GM12801 (cell line): Measurements from ENCODE around the gene AXIN2.

Experiments used
- TF ChIP-seq, protein P1 (sequence below): IDR thresholded peaks from one replicate; pipeline ENCODE4 v1.5.1; 2011; ENCODE audit warnings: control low read depth; ENCODE audit not compliant: insufficient read length; ENCODE audit errors: extremely low read depth

The AXIN2 gene

DNA sequence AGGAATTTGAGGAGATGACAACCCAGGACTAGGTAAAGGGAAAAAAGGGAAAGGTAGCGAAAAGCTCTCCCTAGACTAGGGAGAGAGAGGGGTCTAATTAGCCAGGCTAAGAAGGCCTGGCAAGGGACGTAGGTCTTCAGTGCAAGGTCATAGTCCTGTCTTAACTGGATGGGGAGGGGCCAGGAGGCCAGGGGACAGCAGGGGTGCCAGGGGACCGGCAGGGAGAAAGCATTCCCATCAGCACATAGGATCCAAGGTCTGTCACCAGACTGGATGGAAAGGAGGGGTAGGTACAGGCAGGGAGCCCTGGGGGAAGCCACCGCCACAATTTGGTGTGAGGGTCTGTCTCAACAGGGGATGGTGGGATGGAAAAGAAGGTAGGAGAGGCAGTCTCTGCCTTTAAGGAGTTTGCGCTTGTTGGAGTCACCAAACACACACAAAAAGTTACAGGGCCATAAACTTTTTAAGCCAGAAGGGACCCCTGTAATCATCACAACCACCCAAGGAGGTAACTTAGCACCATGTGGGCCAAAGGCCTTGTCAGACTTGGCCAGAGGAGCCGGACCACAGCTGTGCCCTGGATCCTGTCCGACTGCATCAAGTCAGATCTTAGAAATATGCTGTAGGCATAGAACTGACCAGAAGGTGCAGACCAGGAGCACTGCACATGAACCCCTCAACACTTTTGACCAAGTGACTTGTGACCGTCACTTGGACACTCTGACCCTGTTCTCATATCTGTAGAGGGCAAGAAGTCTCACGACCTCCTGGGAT is 10.0 kb downstream of the AXIN2 start:
- TF ChIP-seq, protein P1, sequence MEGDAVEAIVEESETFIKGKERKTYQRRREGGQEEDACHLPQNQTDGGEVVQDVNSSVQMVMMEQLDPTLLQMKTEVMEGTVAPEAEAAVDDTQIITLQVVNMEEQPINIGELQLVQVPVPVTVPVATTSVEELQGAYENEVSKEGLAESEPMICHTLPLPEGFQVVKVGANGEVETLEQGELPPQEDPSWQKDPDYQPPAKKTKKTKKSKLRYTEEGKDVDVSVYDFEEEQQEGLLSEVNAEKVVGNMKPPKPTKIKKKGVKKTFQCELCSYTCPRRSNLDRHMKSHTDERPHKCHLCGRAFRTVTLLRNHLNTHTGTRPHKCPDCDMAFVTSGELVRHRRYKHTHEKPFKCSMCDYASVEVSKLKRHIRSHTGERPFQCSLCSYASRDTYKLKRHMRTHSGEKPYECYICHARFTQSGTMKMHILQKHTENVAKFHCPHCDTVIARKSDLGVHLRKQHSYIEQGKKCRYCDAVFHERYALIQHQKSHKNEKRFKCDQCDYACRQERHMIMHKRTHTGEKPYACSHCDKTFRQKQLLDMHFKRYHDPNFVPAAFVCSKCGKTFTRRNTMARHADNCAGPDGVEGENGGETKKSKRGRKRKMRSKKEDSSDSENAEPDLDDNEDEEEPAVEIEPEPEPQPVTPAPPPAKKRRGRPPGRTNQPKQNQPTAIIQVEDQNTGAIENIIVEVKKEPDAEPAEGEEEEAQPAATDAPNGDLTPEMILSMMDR, result no peak

DNA sequence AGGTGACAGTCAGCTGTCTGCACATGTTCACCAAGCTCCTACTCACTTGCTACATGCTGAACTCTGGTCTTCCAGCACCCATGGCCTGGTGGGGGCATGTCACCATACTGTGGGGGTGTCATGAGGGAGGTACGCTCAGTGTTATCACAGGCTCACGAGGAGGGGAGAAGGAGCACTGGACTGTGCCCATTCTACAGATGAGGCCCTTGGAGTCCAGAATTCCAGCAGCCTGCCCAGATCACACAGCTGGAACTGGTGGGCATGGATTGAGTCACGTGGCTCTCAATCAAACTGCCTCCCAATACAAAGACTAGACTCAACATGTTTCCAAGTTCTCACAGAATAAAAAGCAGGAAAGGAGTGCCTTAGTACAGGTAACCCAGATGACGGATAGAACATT is 10.7 kb downstream of the AXIN2 start:
- TF ChIP-seq, protein P1, result no peak

DNA sequence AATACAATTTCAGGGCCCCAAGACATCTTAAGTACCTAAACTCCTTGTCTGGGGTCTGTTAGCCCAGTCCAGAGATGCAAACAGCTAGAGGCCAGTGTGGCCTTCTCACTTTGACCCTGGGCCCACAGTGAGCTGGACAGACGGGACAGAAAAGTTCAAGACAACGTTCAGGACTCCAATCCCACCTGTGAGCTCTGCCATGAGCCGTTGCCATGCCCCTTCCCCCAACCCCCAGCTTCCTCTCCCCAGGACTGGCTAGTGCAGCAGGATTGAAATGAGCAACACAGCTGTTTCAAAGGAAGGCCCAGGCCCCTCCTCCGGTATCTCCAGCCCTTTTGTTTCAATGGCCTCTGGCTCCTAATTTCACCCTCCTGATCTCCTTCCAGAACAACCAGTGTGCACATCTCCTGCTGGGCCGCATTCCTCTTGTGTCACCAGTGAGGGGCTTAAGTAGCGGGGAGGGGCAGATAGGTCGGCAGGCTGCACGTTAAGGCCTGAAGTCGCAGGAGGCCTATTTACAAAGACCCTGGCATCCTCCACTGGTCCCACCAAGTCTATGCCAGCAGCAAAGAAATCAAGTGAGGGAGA is 11.3 kb downstream of the AXIN2 start:
- TF ChIP-seq, protein P1, result no peak

DNA sequence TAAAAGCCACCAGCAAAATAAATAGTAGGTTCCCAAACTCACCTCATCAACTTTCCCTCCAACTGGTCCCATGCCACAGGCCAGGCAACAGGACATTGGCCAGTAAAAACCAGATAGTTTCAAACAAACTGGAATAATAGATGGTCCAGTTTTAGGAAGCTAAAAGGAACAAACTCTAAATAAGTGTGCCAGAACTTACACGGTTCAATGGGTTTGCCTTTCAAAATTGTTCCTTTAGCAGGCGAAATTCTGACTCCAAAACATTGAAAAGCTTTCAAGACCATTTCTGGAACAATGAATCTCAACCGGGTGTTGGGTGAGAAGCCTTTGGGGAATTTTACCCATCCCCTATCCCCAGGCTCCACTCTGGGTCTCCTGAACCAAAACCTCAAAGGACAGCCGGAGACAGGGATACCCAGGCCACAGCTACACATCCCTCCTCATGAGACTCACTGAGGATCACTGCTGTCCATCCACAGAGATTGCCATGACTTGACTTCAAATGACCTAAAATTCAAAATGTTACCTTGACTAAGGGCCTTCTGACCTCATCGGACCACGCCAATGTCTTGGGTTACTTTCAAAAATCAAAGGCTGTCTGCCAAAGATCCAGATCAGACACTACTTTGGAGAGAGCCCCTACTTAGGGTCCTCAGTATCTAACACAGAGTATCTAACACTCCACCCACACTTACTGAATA is 13.0 kb downstream of the AXIN2 start:
- TF ChIP-seq, protein P1, result no peak

DNA sequence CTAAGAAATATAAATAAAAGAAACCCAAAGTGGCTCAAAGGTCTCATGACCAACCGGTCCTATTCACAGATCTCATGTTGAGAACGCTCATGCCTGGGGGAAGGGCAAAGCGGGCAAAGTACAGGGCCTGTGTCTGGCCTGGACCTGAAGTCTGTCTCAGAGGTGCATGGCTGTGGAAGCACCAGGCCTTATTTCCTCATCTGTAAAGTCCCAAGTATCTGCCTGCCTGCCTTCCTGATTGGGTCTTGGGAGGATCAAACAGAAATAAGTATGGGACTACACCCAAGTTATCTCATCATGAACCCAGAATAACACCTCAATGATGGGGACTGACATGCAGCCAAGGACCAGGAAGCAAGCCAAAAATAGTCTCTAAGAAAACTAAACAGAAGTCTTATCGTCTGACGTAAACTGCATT is 14.2 kb downstream of the AXIN2 start:
- TF ChIP-seq, protein P1, result no peak

DNA sequence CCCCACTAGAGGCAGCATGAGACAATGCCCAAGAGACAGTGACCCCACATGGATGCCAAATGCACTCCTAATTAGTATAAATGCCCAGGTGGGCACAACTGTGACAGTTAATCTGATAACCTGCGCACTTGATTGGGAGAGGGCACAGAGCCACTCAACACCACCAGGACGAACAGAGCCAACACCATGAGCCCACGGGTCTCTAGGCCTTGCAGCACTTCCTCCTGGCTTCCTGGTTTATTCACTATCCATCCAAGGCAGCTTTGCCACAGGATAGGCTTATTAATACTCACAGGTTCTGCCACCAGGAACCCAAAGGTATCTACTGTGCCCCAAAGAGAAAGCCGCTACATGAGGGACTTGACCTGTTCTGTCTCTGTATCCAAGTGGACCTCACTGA is 14.9 kb downstream of the AXIN2 start:
- TF ChIP-seq, protein P1, result no peak

DNA sequence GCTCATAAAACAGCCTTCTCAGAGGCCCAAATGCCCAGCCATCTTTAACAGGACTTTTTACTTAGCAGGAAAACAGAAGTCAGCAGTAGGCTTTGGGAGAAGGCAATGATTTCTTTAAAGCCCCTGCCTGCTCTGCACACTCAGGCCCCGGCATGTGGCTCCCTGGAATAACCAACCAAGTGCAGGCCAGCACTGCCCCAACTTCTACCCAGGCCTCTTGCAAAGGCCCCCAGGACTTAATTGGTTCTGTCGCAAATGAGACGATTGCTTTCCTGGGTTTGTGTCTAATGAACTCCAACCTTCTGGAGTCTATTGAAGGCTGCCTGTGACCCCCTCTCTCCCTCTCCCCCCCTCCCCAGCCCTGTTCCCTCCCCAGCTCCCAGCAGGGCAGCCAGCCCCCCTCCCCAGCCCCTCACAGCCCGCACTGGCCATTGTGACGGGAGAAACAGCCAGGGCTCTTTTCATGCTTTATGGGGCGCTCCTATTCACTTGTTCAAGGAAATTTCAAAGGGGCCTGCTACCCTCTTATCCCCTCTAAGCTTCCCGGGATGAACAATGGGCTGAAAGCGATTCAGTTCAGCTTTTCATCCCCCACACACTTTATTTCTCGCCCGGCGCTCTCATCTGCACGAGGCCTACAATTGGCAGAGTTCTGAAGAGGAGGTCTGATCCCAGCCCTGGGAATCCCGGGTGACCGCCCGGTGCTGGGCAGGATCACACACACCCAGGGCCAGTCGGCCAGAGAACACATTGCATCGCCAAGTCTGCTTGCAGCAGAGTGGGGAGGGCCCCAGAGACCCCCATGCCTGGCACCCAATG is 15.5 kb downstream of the AXIN2 start:
- TF ChIP-seq, protein P1, result no peak
